ENCODE measurements around the gene TEPSIN.

GRCh38 chr17:81277421-81277820, 38.6 kb upstream of the TEPSIN start:
- TF ChIP-seq CTCF (IDR thresholded peaks at IDR 0.05): no peak
- no peak for TF ChIP-seq POLR2A (IDR thresholded peaks at IDR 0.05; ENCODE audit: low read depth)
- TF ChIP-seq POLR2AphosphoS5 (IDR thresholded peaks at IDR 0.05): peak; percentile 20 to 64
- TF ChIP-seq EP300 (IDR thresholded peaks at IDR 0.05): no peak

All from esophagus muscularis mucosa (tissue), 4 donors.